ENCODE data around the gene ASMT.

- no peak for TF ChIP-seq CTCF (IDR thresholded peaks at IDR 0.05; ENCODE audit: insufficient read depth, low read length, poor library complexity, severe bottlenecking)
- no peak for TF ChIP-seq EZH2phosphoT487 (conservative IDR thresholded peaks at IDR 0.05; ENCODE audit: low read length)
Observed at GRCh38 chrX:1606496-1606895, 8.4 kb upstream of the ASMT start.
